Measurements from ENCODE around the gene SLC16A5. TPM values are rescaled to one million over a fixed set of nuclear protein-coding genes. Genes with fewer than 3 reads are reported as not detected.

Gene SLC16A5
- total and polyA plus RNA-seq, 3 experiments from 2014 or later, result 0.82 to 1.9 (median 1.3) TPM

- H3K4me1 ChIP-seq (ENCODE audit: insufficient read depth, low read length), result peaks cover 18% of the 10 kb centered on the region
- H3K9me3 ChIP-seq (ENCODE audit: low read length), result no peaks in the 10 kb centered on the region
- DNase-seq, result peak in 4 of 5 donors; percentile 13 to 59 (median 30)
- peaks cover 13% of the 10 kb centered on the region for H3K36me3 ChIP-seq (ENCODE audit: insufficient read depth, low read length)
- Mint-ChIP-seq H3K36me3 (peaks cover 0 to 39% (median 6%) of the 10 kb centered on the region in 3 donors), H3K4me3 (peak overlapping the region; percentile 87 to 99 (median 96)), H3K27ac (peak overlapping the region; percentile 29 to 99 (median 90)), H3K27me3 (no peaks in the 10 kb centered on the region), H3K4me1 (peaks cover 38 to 57% (median 51%) of the 10 kb centered on the region in 3 donors), H3K9me3 (no peaks in the 10 kb centered on the region)
- POLR2A ChIA-PET, result interaction anchor here (0.6 to 3.4 kb wide), 6 partner anchors 8 to 136 kb away, joined by 3 to 14 read pairs (median 3); partner anchors contain the start of gene SUMO2
- H3K27ac ChIP-seq (ENCODE audit: low read depth, low read length), result peak overlapping the region; percentile 62
- H3K4me3 ChIP-seq (ENCODE audit: low read length), result peak overlapping the region; percentile 74
- CTCF ChIA-PET, result interaction anchor here (1.3 to 2.5 kb wide), 5 partner anchors 12 to 86 kb away, joined by 3 to 12 read pairs (median 5); partner anchors contain the start of genes MRPL58 and SLC16A5
- H3K27me3 ChIP-seq (ENCODE audit: insufficient read depth, low read length, poor library complexity, severe bottlenecking), result no peaks in the 10 kb centered on the region
Observed at GRCh38 chr17:75047398-75048098, 40.2 kb upstream of the SLC16A5 start.

GRCh38 chr17:75048249-75048878 lies 39.4 kb upstream of the SLC16A5 start:
- H3K9me3 ChIP-seq (ENCODE audit: low read length), result no peaks in the 10 kb centered on the region
- H3K27ac Mint-ChIP-seq, result peak overlapping the region; percentile 29 to 98 (median 88)
- H3K27me3 Mint-ChIP-seq, result no peaks in the 10 kb centered on the region
- CTCF ChIA-PET, result interaction anchor here (1.0 to 2.5 kb wide), 3 partner anchors 36 to 87 kb away, joined by 3 to 12 read pairs (median 5); partner anchors contain the start of gene MRPL58
- POLR2A ChIA-PET, result interaction anchor here (0.7 to 3.4 kb wide), 2 partner anchors 14 to 29 kb away, joined by 3 to 14 read pairs; no protein-coding TSS in a partner anchor
- peaks cover 38 to 57% (median 50%) of the 10 kb centered on the region in 3 donors for H3K4me1 Mint-ChIP-seq
- no peak overlapping the region for H3K27ac ChIP-seq (ENCODE audit: low read depth, low read length)
- H3K4me1 ChIP-seq (ENCODE audit: insufficient read depth, low read length), result peaks cover 18% of the 10 kb centered on the region
- H3K36me3 ChIP-seq (ENCODE audit: insufficient read depth, low read length), result peaks cover 19% of the 10 kb centered on the region
- DNase-seq, result no peak
- H3K4me3 Mint-ChIP-seq, result peak overlapping the region; percentile 87 to 99 (median 96)
- peaks cover 0 to 46% (median 10%) of the 10 kb centered on the region in 3 donors for H3K36me3 Mint-ChIP-seq
- no peaks in the 10 kb centered on the region for H3K27me3 ChIP-seq (ENCODE audit: insufficient read depth, low read length, poor library complexity, severe bottlenecking)
- no peaks in the 10 kb centered on the region for H3K9me3 Mint-ChIP-seq
- peak overlapping the region; percentile 74 for H3K4me3 ChIP-seq (ENCODE audit: low read length)

- Histone ChIP-seq H3K4me3 (ENCODE audit: low read length) (no peak overlapping the region), H3K36me3 (ENCODE audit: insufficient read depth, low read length) (peaks cover 24% of the 10 kb centered on the region), H3K27me3 (ENCODE audit: insufficient read depth, low read length, poor library complexity, severe bottlenecking) (no peaks in the 10 kb centered on the region), H3K27ac (ENCODE audit: low read depth, low read length) (no peak overlapping the region), H3K4me1 (ENCODE audit: insufficient read depth, low read length) (peaks cover 18% of the 10 kb centered on the region), H3K9me3 (ENCODE audit: low read length) (no peaks in the 10 kb centered on the region)
- Mint-ChIP-seq H3K4me3 (peak overlapping the region in 5 of 7 donors; percentile 29 to 99 (median 98)), H3K4me1 (peaks cover 38 to 53% (median 46%) of the 10 kb centered on the region in 3 donors), H3K27me3 (no peaks in the 10 kb centered on the region), H3K9me3 (no peaks in the 10 kb centered on the region), H3K36me3 (peaks cover 0 to 50% (median 10%) of the 10 kb centered on the region in 3 donors), H3K27ac (peak overlapping the region in 6 of 8 donors; percentile 40 to 98 (median 66))
- no peak for DNase-seq
- POLR2A ChIA-PET, result interaction anchor here (3.4 kb wide), 1 partner anchor 14 kb away, joined by 14 read pairs; no protein-coding TSS in a partner anchor
- CTCF ChIA-PET, result interaction anchor here (1.0 to 2.5 kb wide), 3 partner anchors 37 to 87 kb away, joined by 3 to 12 read pairs (median 5); partner anchors contain the start of gene MRPL58
Observed at GRCh38 chr17:75049057-75049456, 38.7 kb upstream of the SLC16A5 start.

- Mint-ChIP-seq H3K4me3 (peak overlapping the region in 2 of 7 donors; percentile 37 to 98), H3K27ac (peak overlapping the region in 4 of 8 donors; percentile 32 to 77 (median 56))
Observed at GRCh38 chr17:75049706-75050105, 38.0 kb upstream of the SLC16A5 start.

GRCh38 chr17:75051941-75052340 lies 35.8 kb upstream of the SLC16A5 start:
- H3K4me3 Mint-ChIP-seq, result no peak overlapping the region
- no peak overlapping the region for H3K4me3 ChIP-seq (ENCODE audit: low read length)
- DNase-seq, result no peak
- POLR2A ChIA-PET, result no interaction called here
- peak overlapping the region in 2 of 8 donors; percentile 20 to 75 for H3K27ac Mint-ChIP-seq
- H3K27ac ChIP-seq (ENCODE audit: low read depth, low read length), result no peak overlapping the region
- H3K9me3 ChIP-seq (ENCODE audit: low read length), result no peaks in the 10 kb centered on the region
- H3K27me3 Mint-ChIP-seq, result no peaks in the 10 kb centered on the region
- peaks cover 25 to 32% (median 31%) of the 10 kb centered on the region in 3 donors for H3K4me1 Mint-ChIP-seq
- H3K36me3 Mint-ChIP-seq, result peaks cover 4 to 63% (median 16%) of the 10 kb centered on the region in 3 donors
- H3K4me1 ChIP-seq (ENCODE audit: insufficient read depth, low read length), result peaks cover 9% of the 10 kb centered on the region
- CTCF ChIA-PET, result interaction anchor here (0.9 kb wide), 1 partner anchor 11 kb away, joined by 3 read pairs; no protein-coding TSS in a partner anchor
- H3K9me3 Mint-ChIP-seq, result no peaks in the 10 kb centered on the region
- no peaks in the 10 kb centered on the region for H3K27me3 ChIP-seq (ENCODE audit: insufficient read depth, low read length, poor library complexity, severe bottlenecking)
- peaks cover 27% of the 10 kb centered on the region for H3K36me3 ChIP-seq (ENCODE audit: insufficient read depth, low read length)

More at GRCh38 chr17:75049706-75050105, 38.0 kb upstream of the SLC16A5 start:
- peaks cover 2 to 53% (median 12%) of the 10 kb centered on the region in 3 donors for H3K36me3 Mint-ChIP-seq
- H3K4me1 ChIP-seq (ENCODE audit: insufficient read depth, low read length), result peaks cover 18% of the 10 kb centered on the region
- ChIA-PET CTCF (no interaction called here), POLR2A (no interaction called here)
- H3K4me1 Mint-ChIP-seq, result peaks cover 34 to 49% (median 42%) of the 10 kb centered on the region in 3 donors
- H3K9me3 Mint-ChIP-seq, result no peaks in the 10 kb centered on the region
- H3K36me3 ChIP-seq (ENCODE audit: insufficient read depth, low read length), result peaks cover 27% of the 10 kb centered on the region
- H3K27me3 Mint-ChIP-seq, result no peaks in the 10 kb centered on the region
- no peak overlapping the region for H3K27ac ChIP-seq (ENCODE audit: low read depth, low read length)
- no peak for DNase-seq
- no peaks in the 10 kb centered on the region for H3K27me3 ChIP-seq (ENCODE audit: insufficient read depth, low read length, poor library complexity, severe bottlenecking)
- no peaks in the 10 kb centered on the region for H3K9me3 ChIP-seq (ENCODE audit: low read length)
- H3K4me3 ChIP-seq (ENCODE audit: low read length), result no peak overlapping the region

- no peaks in the 10 kb centered on the region for H3K9me3 ChIP-seq (ENCODE audit: low read length)
- peaks cover 4% of the 10 kb centered on the region for H3K4me1 ChIP-seq (ENCODE audit: insufficient read depth, low read length)
- no peaks in the 10 kb centered on the region for H3K27me3 Mint-ChIP-seq
- peaks cover 36% of the 10 kb centered on the region for H3K36me3 ChIP-seq (ENCODE audit: insufficient read depth, low read length)
- peak overlapping the region in 1 of 8 donors; percentile 57 for H3K27ac Mint-ChIP-seq
- no peaks in the 10 kb centered on the region for H3K27me3 ChIP-seq (ENCODE audit: insufficient read depth, low read length, poor library complexity, severe bottlenecking)
- ChIA-PET POLR2A (no interaction called here), CTCF (interaction anchor here (0.8 to 2.1 kb wide), 7 partner anchors 9 to 143 kb away, joined by 3 to 8 read pairs (median 3); partner anchors contain the start of genes ATP5PD, CDR2L, KCTD2 and SLC16A5)
- H3K36me3 Mint-ChIP-seq, result peaks cover 2 to 72% (median 27%) of the 10 kb centered on the region in 3 donors
- no peak overlapping the region for H3K4me3 ChIP-seq (ENCODE audit: low read length)
- peak in 1 of 5 donors; percentile 29 for DNase-seq
- H3K27ac ChIP-seq (ENCODE audit: low read depth, low read length), result no peak overlapping the region
- H3K9me3 Mint-ChIP-seq, result no peaks in the 10 kb centered on the region
- H3K4me3 Mint-ChIP-seq, result no peak overlapping the region
- peaks cover 0 to 8% (median 5%) of the 10 kb centered on the region in 3 donors for H3K4me1 Mint-ChIP-seq
Observed at GRCh38 chr17:75059369-75060345, 28.1 kb upstream of the SLC16A5 start.
